Adipocyte (in vitro differentiated cells): Measurements from ENCODE around the gene PPWD1.
"Not testable (repeated sequence)": the region's sequence is repeated elsewhere in the genome, so short reads cannot be mapped to it uniquely, and the experiment has no call there.

Experiments used
- DNase-seq: peaks from one replicate; pipeline ENCODE4 v3.0.0-alpha.2; 2015; ENCODE audit warnings: low read depth
- H3K27me3 ChIP-seq: replicated peaks from 2 replicates; pipeline ENCODE4 v1.7.0; 2013; ENCODE audit warnings: mild to moderate bottlenecking, low read length, moderate library complexity; ENCODE audit not compliant: control insufficient read depth, insufficient read depth
- H3K36me3 ChIP-seq: 2 replicates; pipeline ENCODE4 v1.7.0; 2013; ENCODE audit warnings: low read length, mild to moderate bottlenecking, moderate library complexity; ENCODE audit not compliant: control insufficient read depth, insufficient read depth, severe bottlenecking
- H3K4me1 ChIP-seq: 2 replicates; pipeline ENCODE4 v1.7.0; 2013; ENCODE audit warnings: mild to moderate bottlenecking, low read length, moderate library complexity; ENCODE audit not compliant: control insufficient read depth, insufficient read depth
- H3K4me3 ChIP-seq: 2 replicates; pipeline ENCODE4 v1.7.0; 2013; ENCODE audit warnings: mild to moderate bottlenecking, low read length, moderate library complexity
- H3K9ac ChIP-seq: 2 replicates; pipeline ENCODE4 v1.7.0; 2013; ENCODE audit warnings: mild to moderate bottlenecking, low read length, moderate library complexity
- H3K9me3 ChIP-seq: 2 replicates; pipeline ENCODE4 v1.7.0; 2013; ENCODE audit warnings: mild to moderate bottlenecking, low read length, moderate library complexity; ENCODE audit not compliant: control insufficient read depth

PPWD1 gene

GRCh38 chr5:65556718-65557117, 6.4 kb upstream of the PPWD1 start:
- H3K9ac ChIP-seq: no peak overlapping the region
- H3K36me3 ChIP-seq: no peaks in the 10 kb centered on the region
- no peak for DNase-seq
- H3K9me3 ChIP-seq: no peaks in the 10 kb centered on the region
- H3K4me3 ChIP-seq: no peak overlapping the region
- no peaks in the 10 kb centered on the region for H3K4me1 ChIP-seq
- H3K27me3 ChIP-seq: no peaks in the 10 kb centered on the region

GRCh38 chr5:65563777-65564176, 681 bp downstream of the PPWD1 start:
- no peaks in the 10 kb centered on the region for H3K27me3 ChIP-seq
- H3K9ac ChIP-seq: peak overlapping the region; percentile 99
- peak; percentile 8 for DNase-seq
- H3K4me1 ChIP-seq: peaks cover 23% of the 10 kb centered on the region
- no peaks in the 10 kb centered on the region for H3K9me3 ChIP-seq
- peak overlapping the region; percentile 100 for H3K4me3 ChIP-seq
- H3K36me3 ChIP-seq: no peaks in the 10 kb centered on the region

GRCh38 chr5:65566505-65566904, 3.4 kb downstream of the PPWD1 start:
- H3K36me3 ChIP-seq: peaks cover 17% of the 10 kb centered on the region
- no peaks in the 10 kb centered on the region for H3K27me3 ChIP-seq
- H3K9me3 ChIP-seq: no peaks in the 10 kb centered on the region
- no peak for DNase-seq
- no peak overlapping the region for H3K9ac ChIP-seq
- no peak overlapping the region for H3K4me3 ChIP-seq
- peaks cover 28% of the 10 kb centered on the region for H3K4me1 ChIP-seq

GRCh38 chr5:65570598-65571226, 7.6 kb downstream of the PPWD1 start:
- Histone ChIP-seq H3K27me3 (no peaks in the 10 kb centered on the region), H3K9ac (no peak overlapping the region), H3K4me3 (no peak overlapping the region), H3K36me3 (peaks cover 32% of the 10 kb centered on the region), H3K9me3 (no peaks in the 10 kb centered on the region), H3K4me1 (peaks cover 7% of the 10 kb centered on the region)
- no peak for DNase-seq

GRCh38 chr5:65577141-65577540, 14.0 kb downstream of the PPWD1 start:
- Histone ChIP-seq H3K9me3 (no peaks in the 10 kb centered on the region), H3K4me1 (no peaks in the 10 kb centered on the region), H3K4me3 (no peak overlapping the region), H3K36me3 (peaks cover 53% of the 10 kb centered on the region), H3K27me3 (no peaks in the 10 kb centered on the region), H3K9ac (no peak overlapping the region)
- peak; percentile 70 for DNase-seq

- Histone ChIP-seq H3K4me3 (no peak overlapping the region), H3K9me3 (no peaks in the 10 kb centered on the region), H3K36me3 (peaks cover 96% of the 10 kb centered on the region), H3K9ac (no peak overlapping the region), H3K4me1 (peaks cover 16% of the 10 kb centered on the region), H3K27me3 (no peaks in the 10 kb centered on the region)
- DNase-seq: peak; percentile 7
Observed at GRCh38 chr5:65588694-65589093, 25.6 kb downstream of the PPWD1 start.

GRCh38 chr5:65601761-65602160, 38.7 kb downstream of the PPWD1 start:
- not testable (repeated sequence) for H3K27me3 ChIP-seq, H3K9ac ChIP-seq, DNase-seq, H3K9me3 ChIP-seq, H3K4me3 ChIP-seq, H3K4me1 ChIP-seq
- H3K36me3 ChIP-seq: peaks cover 90% of the 10 kb centered on the region

- Histone ChIP-seq H3K27me3 (no peaks in the 10 kb centered on the region), H3K4me3 (no peak overlapping the region), H3K36me3 (peaks cover 93% of the 10 kb centered on the region), H3K9me3 (no peaks in the 10 kb centered on the region), H3K4me1 (no peaks in the 10 kb centered on the region), H3K9ac (no peak overlapping the region)
- DNase-seq: no peak
Observed at GRCh38 chr5:65611524-65611923, 48.4 kb downstream of the PPWD1 start.

- Histone ChIP-seq H3K27me3 (no peaks in the 10 kb centered on the region), H3K4me1 (no peaks in the 10 kb centered on the region), H3K9me3 (no peaks in the 10 kb centered on the region), H3K9ac (no peak overlapping the region), H3K36me3 (peaks cover 93% of the 10 kb centered on the region), H3K4me3 (no peak overlapping the region)
- no peak for DNase-seq
Observed at GRCh38 chr5:65612298-65612907, 49.3 kb downstream of the PPWD1 start.

- Histone ChIP-seq H3K9ac (no peak overlapping the region), H3K4me1 (peaks cover 19% of the 10 kb centered on the region), H3K27me3 (no peaks in the 10 kb centered on the region), H3K9me3 (no peaks in the 10 kb centered on the region), H3K36me3 (peaks cover 31% of the 10 kb centered on the region), H3K4me3 (no peak overlapping the region)
- peak; percentile 15 for DNase-seq
Observed at GRCh38 chr5:65620021-65620420, 56.9 kb downstream of the PPWD1 start.

GRCh38 chr5:65621961-65622360, 58.9 kb downstream of the PPWD1 start:
- H3K9me3 ChIP-seq, H3K27me3 ChIP-seq, H3K4me3 ChIP-seq, DNase-seq, H3K9ac ChIP-seq: not testable (repeated sequence)
- Histone ChIP-seq H3K36me3 (peaks cover 13% of the 10 kb centered on the region), H3K4me1 (peaks cover 27% of the 10 kb centered on the region)

GRCh38 chr5:65623482-65623881, 60.4 kb downstream of the PPWD1 start:
- Histone ChIP-seq H3K36me3 (no peaks in the 10 kb centered on the region), H3K9ac (peak overlapping the region; percentile 93), H3K4me3 (peak overlapping the region; percentile 97), H3K4me1 (peaks cover 27% of the 10 kb centered on the region), H3K9me3 (no peaks in the 10 kb centered on the region), H3K27me3 (no peaks in the 10 kb centered on the region)
- peak; percentile 16 for DNase-seq
